ENCODE results near the gene ZNF701. TPM values are rescaled to one million over a fixed set of nuclear protein-coding genes. Genes with fewer than 3 reads are reported as not detected.
A peak's percentile ranks its signal among the peaks of the same experiment; 100 is the strongest.
"Not testable (repeated sequence)": the region's sequence is repeated elsewhere in the genome, so short reads cannot be mapped to it uniquely, and the experiment has no call there.

ZNF701 gene
- total RNA-seq, 4 donors from 2014 or later: 4.0 to 6.2 (median 4.8) TPM

GRCh38 chr19:52527956-52528351 lies 42.1 kb upstream of the ZNF701 start:
- DNase-seq (no peak), ATAC-seq (peak; percentile 16 to 36)
- Histone ChIP-seq H3K4me1 (peaks cover 10 to 11% of the 10 kb centered on the region in 2 donors), H3K36me3 (no peaks in the 10 kb centered on the region), H3K27me3 (no peaks in the 10 kb centered on the region), H3K9me3 (no peaks in the 10 kb centered on the region), H3K27ac (peak overlapping the region; percentile 76 to 92 (median 90)), H3K4me3 (peak overlapping the region; percentile 62 to 94 (median 82))
- intact Hi-C loops (cut with DNase I; ENCODE audit: low total_unique reads): loop anchor here (1.0 to 5.0 kb wide), 8 partner anchors 8 to 542 kb away; partner anchors contain the start of genes PPP2R1A, ZNF350, ZNF480 and ZNF528
- in situ Hi-C loops (cut with MboI; ENCODE audit: low sequenced_read_pairs in 4 of 4): loop anchor here in 2 of 4 donors (5.0 kb wide), 2 partner anchors 39 to 44 kb away; partner anchors contain the start of gene ZNF701 (in 1 of the 2)
- TF ChIP-seq CTCF (IDR thresholded peaks at IDR 0.05 in 4 of 5, conservative IDR thresholded peaks at IDR 0.05 in 1 of 5) (no peak), POLR2A (IDR thresholded peaks at IDR 0.05) (no peak)

GRCh38 chr19:52532480-52532879 lies 37.6 kb upstream of the ZNF701 start:
- no peaks in the 10 kb centered on the region for H3K27me3 ChIP-seq
- ATAC-seq: no peak
- no peak for DNase-seq
- intact Hi-C loops (cut with DNase I; ENCODE audit: low total_unique reads): loop anchor here (10.0 kb wide), 1 partner anchor 572 kb away; the partner anchor contains the start of gene ZNF160
- no peak for TF ChIP-seq POLR2A (IDR thresholded peaks at IDR 0.05)
- TF ChIP-seq CTCF (IDR thresholded peaks at IDR 0.05 in 4 of 5, conservative IDR thresholded peaks at IDR 0.05 in 1 of 5): no peak
- H3K27ac ChIP-seq: no peak overlapping the region
- in situ Hi-C loops (cut with MboI; ENCODE audit: low sequenced_read_pairs in 4 of 4): no loop called here
- H3K36me3 ChIP-seq: no peaks in the 10 kb centered on the region
- H3K9me3 ChIP-seq: no peaks in the 10 kb centered on the region
- no peak overlapping the region for H3K4me3 ChIP-seq
- H3K4me1 ChIP-seq: peaks cover 33 to 36% of the 10 kb centered on the region in 2 donors

DNA sequence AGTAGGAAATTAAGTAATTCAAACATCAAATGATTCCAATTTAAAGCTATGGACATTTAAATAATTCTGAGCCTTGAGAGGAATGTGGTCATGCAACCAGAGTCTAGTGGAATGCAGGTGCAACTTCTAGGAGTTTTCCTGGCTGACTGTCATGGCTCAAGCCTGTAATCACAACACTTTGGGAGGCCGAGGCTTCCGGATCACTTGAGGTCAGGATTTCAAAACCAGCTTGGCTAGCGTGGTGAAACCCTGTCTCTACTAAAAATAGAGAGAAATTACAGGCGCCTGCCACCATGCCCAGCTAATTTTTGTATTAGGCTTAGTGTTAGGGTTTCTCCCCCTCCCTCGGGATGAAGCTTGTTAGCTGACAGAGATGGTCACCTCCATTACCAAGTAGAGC lies 36.2 kb upstream of the ZNF701 start:
- Histone ChIP-seq H3K4me3 (no peak overlapping the region), H3K4me1 (peaks cover 25 to 27% of the 10 kb centered on the region in 2 donors), H3K36me3 (no peaks in the 10 kb centered on the region), H3K27me3 (no peaks in the 10 kb centered on the region), H3K27ac (peak overlapping the region; percentile 80 to 88 (median 84)), H3K9me3 (no peaks in the 10 kb centered on the region)
- TF ChIP-seq POLR2A (IDR thresholded peaks at IDR 0.05): no peak
- TF ChIP-seq CTCF (IDR thresholded peaks at IDR 0.05 in 4 of 5, conservative IDR thresholded peaks at IDR 0.05 in 1 of 5): no peak
- ATAC-seq: peak; percentile 89 to 90
- in situ Hi-C loops (cut with MboI; ENCODE audit: low sequenced_read_pairs in 4 of 4): no loop called here
- DNase-seq: peak; percentile 63 to 85
- intact Hi-C loops (cut with DNase I; ENCODE audit: low total_unique reads): loop anchor here (2.0 to 10.0 kb wide), 2 partner anchors 37 to 571 kb away; partner anchors contain the start of genes ZNF160 and ZNF701

DNA sequence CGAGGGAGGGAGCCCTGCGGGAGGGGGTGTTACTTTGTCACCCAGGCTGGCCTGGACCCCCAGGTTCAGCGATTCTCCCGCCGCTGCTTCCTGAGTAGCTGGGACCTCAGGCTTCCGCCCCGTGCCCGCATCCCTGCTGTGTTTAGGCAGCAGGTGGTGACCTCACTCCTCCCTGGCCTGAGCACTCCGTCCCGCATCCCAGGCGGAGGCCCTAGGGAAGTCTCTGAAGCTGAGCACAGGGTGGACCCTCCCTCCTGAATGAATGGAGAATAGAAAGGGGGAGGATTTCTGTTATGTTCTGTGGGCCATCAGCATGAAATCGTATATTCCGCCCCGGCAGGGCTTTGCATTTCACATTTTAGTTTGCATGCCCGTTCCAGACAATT lies 34.7 kb upstream of the ZNF701 start:
- Histone ChIP-seq H3K4me3 (peak overlapping the region; percentile 59 to 74 (median 70)), H3K4me1 (peaks cover 25% of the 10 kb centered on the region in 2 donors), H3K27ac (peak overlapping the region; percentile 69 to 88 (median 82))
- ATAC-seq; H3K9me3 ChIP-seq; H3K36me3 ChIP-seq; in situ Hi-C loops (cut with MboI; ENCODE audit: low sequenced_read_pairs in 4 of 4); DNase-seq; H3K27me3 ChIP-seq: not testable (repeated sequence)
- intact Hi-C loops (cut with DNase I; ENCODE audit: low total_unique reads): loop anchor here (2.0 to 10.0 kb wide), 2 partner anchors 35 to 569 kb away; partner anchors contain the start of genes ZNF160 and ZNF701

GRCh38 chr19:52535771-52536447 lies 34.2 kb upstream of the ZNF701 start:
- Histone ChIP-seq H3K9me3 (no peaks in the 10 kb centered on the region), H3K27ac (peak overlapping the region; percentile 69 to 88 (median 82)), H3K27me3 (no peaks in the 10 kb centered on the region), H3K4me1 (peaks cover 25% of the 10 kb centered on the region in 2 donors), H3K4me3 (peak overlapping the region; percentile 59 to 74 (median 70)), H3K36me3 (no peaks in the 10 kb centered on the region)
- peak; percentile 68 to 79 for DNase-seq
- ATAC-seq: peak; percentile 69 to 80
- in situ Hi-C loops (cut with MboI; ENCODE audit: low sequenced_read_pairs in 4 of 4) (no loop called here), intact Hi-C loops (cut with DNase I; ENCODE audit: low total_unique reads) (loop anchor here (1.0 to 10.0 kb wide), 4 partner anchors 9 to 569 kb away; partner anchors contain the start of genes ZNF160, ZNF701 and ZNF808)
- TF ChIP-seq POLR2A (IDR thresholded peaks at IDR 0.05): peak; percentile 32 to 44
- TF ChIP-seq CTCF (IDR thresholded peaks at IDR 0.05 in 4 of 5, conservative IDR thresholded peaks at IDR 0.05 in 1 of 5): peak in 2 of 5 experiments; percentile 39 to 47

Data from gastrocnemius medialis (tissue), 4 donors.